ENCODE data around the gene PCP2.
A peak's percentile ranks its signal among the peaks of the same experiment; 100 is the strongest.

DNA sequence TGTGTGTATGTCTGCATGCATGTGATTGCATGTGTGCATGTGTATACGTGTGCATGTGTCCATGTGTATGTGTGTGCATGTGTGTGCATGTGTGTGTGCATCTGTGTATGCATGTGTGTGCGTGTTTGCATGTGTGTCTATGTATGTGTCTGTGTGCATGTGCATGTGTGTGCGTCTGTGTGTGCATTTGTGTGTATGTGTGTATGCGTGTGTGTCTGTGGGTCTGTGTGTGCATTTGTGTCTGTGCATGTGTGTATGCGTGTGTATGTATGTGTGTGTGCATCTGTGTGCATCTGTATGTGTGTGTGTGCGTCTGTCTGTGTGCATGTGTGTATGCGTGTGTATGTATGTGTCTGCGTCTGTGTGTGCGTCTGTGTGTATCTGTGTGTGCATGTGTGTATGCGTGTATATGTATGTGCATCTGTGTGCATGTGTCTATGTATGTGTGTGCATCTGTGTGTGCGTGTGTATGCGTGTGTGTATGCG is 6.4 kb upstream of the PCP2 start:
- TF ChIP-seq POLR2A (IDR thresholded peaks at IDR 0.05; ENCODE audit: low read depth, low read length) (peak; percentile 57; the same call in 1 of the 2 replicates), TAF1 (IDR thresholded peaks at IDR 0.05; ENCODE audit: low read depth, low read length) (no peak), POLR2AphosphoS5 (IDR thresholded peaks at IDR 0.05; ENCODE audit: low read depth, low read length) (no peak), SPI1 (IDR thresholded peaks at IDR 0.05; ENCODE audit: low read depth, low read length) (no peak), POU2F2 (IDR thresholded peaks at IDR 0.05; ENCODE audit: low read depth, low read length) (no peak)

Data from GM12891 (cell line).